Measurements from ENCODE around the gene LHFPL5. TPM values are rescaled to one million over a fixed set of nuclear protein-coding genes. Genes with fewer than 3 reads are reported as not detected.

LHFPL5 gene
- total and polyA plus RNA-seq, 2 of the 13 experiments (the other 11 are each of a cell fraction or from before 2014, with no cell fraction given): 0.03 TPM; not detected in 1

DNA sequence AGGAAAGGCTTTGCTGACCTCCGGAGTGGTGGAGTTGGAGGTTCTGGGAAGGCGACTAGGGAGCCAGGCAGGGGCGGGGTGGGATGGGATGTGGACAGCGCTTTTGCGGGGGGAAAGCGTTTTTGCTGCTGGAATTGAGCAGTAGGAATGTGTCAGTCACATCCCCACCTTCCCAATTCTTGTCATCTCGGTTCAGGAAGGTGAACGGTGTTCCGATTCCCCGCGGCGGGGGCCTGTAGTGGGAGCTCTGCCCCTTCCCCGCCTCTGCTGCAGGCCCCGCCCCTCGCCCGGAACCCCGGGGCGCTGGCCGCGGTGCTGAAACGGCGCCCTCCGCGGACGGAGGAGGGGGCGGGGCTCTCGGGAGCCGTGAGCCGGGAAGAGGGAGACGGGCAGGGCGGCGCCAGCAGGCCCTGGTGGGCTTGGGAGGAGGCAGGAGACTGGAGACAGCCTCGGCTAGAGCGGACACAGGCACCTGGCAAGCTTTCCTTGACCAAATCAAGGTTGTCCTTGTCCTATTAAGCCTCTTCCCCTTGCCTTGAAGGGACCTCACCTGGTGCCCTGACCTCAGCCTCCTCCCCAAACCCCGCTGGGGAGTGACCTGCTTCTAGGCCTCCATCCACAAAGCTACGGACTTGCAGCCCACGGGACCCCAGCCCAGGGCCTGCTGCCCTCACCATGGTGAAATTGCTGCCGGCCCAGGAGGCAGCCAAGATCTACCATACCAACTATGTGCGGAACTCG, at the start of gene LHFPL5 (continued):
- no peak for TF ChIP-seq MED8 (CRISPR knock-in tag; IDR thresholded peaks at IDR 0.05; ENCODE audit: insufficient replicate concordance)
- TF ChIP-seq HNRNPH1 (optimal IDR thresholded peaks at IDR 0.05; ENCODE audit: low read depth, low read length): no peak
- peak; percentile 98 for TF ChIP-seq ZNF256 (CRISPR knock-in tag; conservative IDR thresholded peaks at IDR 0.05)
- peak; percentile 99 for TF ChIP-seq ZSCAN31 (CRISPR knock-in tag; IDR thresholded peaks at IDR 0.05; ENCODE audit: low read depth)
- peak; percentile 99 for TF ChIP-seq FOXO4 (CRISPR knock-in tag; conservative IDR thresholded peaks at IDR 0.05)
- peak; percentile 73; the same call in 1 of the 2 replicates for TF ChIP-seq ZNF224 (CRISPR knock-in tag; IDR thresholded peaks at IDR 0.05)
- peak; percentile 57 for TF ChIP-seq HNRNPLL (IDR thresholded peaks at IDR 0.05; ENCODE audit: low read depth, low read length, poor library complexity, severe bottlenecking)
- TF ChIP-seq SETDB1 (CRISPR knock-in tag; IDR thresholded peaks at IDR 0.05; ENCODE audit: borderline replicate concordance): no peak
- TF ChIP-seq ZNF121 (CRISPR knock-in tag; IDR thresholded peaks at IDR 0.05): peak; percentile 73
- TF ChIP-seq ZSCAN20 (CRISPR knock-in tag; IDR thresholded peaks at IDR 0.05; ENCODE audit: borderline replicate concordance): peak; percentile 99; the same call in 1 of the 2 replicates
- TF ChIP-seq YY1 (IDR thresholded peaks at IDR 0.05; ENCODE audit: insufficient read depth, insufficient replicate concordance, low read depth, low read length): peak; percentile 50
- TF ChIP-seq CREBL2 (CRISPR knock-in tag; IDR thresholded peaks at IDR 0.05; ENCODE audit: borderline replicate concordance): peak; percentile 95; the same call in 1 of the 2 replicates
- no peak for TF ChIP-seq FOXA1 (IDR thresholded peaks at IDR 0.05)
- 0 out of 2 replicates have a peak, but pooled peaks have one; percentile 38 for TF ChIP-seq FOXA1 (CRISPR knock-in tag; IDR thresholded peaks at IDR 0.05)
- peak; percentile 93; the same call in 1 of the 2 replicates for TF ChIP-seq ZNF280B (CRISPR knock-in tag; IDR thresholded peaks at IDR 0.05; ENCODE audit: borderline replicate concordance)
- TF ChIP-seq, protein P1, sequence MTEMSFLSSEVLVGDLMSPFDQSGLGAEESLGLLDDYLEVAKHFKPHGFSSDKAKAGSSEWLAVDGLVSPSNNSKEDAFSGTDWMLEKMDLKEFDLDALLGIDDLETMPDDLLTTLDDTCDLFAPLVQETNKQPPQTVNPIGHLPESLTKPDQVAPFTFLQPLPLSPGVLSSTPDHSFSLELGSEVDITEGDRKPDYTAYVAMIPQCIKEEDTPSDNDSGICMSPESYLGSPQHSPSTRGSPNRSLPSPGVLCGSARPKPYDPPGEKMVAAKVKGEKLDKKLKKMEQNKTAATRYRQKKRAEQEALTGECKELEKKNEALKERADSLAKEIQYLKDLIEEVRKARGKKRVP (CRISPR knock-in tag; IDR thresholded peaks at IDR 0.05): peak in 1 of 2 experiments; percentile 88; a peak in 2 of 4 replicates
- peak; percentile 97; the same call in 1 of the 2 replicates for TF ChIP-seq HOXA7 (CRISPR knock-in tag; IDR thresholded peaks at IDR 0.05)
- TF ChIP-seq NCOR1 (IDR thresholded peaks at IDR 0.05; ENCODE audit: borderline replicate concordance, low read length): no peak
- peak; percentile 57 for TF ChIP-seq PHF8 (CRISPR knock-in tag; IDR thresholded peaks at IDR 0.05)
- TF ChIP-seq, protein P2, sequence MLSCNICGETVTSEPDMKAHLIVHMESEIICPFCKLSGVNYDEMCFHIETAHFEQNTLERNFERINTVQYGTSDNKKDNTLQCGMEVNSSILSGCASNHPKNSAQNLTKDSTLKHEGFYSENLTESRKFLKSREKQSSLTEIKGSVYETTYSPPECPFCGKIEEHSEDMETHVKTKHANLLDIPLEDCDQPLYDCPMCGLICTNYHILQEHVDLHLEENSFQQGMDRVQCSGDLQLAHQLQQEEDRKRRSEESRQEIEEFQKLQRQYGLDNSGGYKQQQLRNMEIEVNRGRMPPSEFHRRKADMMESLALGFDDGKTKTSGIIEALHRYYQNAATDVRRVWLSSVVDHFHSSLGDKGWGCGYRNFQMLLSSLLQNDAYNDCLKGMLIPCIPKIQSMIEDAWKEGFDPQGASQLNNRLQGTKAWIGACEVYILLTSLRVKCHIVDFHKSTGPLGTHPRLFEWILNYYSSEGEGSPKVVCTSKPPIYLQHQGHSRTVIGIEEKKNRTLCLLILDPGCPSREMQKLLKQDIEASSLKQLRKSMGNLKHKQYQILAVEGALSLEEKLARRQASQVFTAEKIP (CRISPR knock-in tag; IDR thresholded peaks at IDR 0.05; ENCODE audit: borderline replicate concordance): no peak
- no peak for TF ChIP-seq NPAS2 (CRISPR knock-in tag; IDR thresholded peaks at IDR 0.05; ENCODE audit: borderline replicate concordance)
- TF ChIP-seq KLF16 (CRISPR knock-in tag; IDR thresholded peaks at IDR 0.05): peak; percentile 69 to 100; a peak in 2 of 4 replicates
- TF ChIP-seq TEAD3 (CRISPR knock-in tag; optimal IDR thresholded peaks at IDR 0.05; ENCODE audit: borderline replicate concordance): peak; percentile 86
